SHP77 (cell line): ENCODE data around the gene CDK5R2.

Experiments
- DNase-seq, 2 experiments: peaks; one replicate each; lab custom pipeline; 2025; lab: John Stamatoyannopoulos, UW

The CDK5R2 gene

GRCh38 chr2:219002395-219003266 lies 43.2 kb downstream of the CDK5R2 start:
- DNase-seq, result peak; percentile 80 to 90

DNA sequence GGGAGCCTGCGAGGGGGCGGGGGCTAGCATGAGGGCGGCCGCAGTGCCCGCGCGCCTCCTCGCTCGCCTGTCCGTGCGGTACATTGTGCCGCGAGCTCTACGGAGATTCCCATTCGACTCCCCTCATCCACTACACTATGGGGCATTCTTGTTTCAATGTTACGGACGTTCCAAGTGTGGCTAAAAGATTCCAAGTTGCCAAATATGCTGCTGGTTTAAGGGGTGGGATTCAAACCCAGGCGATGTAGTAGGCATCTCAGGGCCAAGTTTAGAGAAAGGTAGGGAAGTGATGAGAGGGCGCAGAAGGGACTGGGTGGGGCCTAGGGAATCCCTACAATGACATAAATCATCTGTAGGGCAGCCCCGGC lies 43.8 kb downstream of the CDK5R2 start:
- DNase-seq, result peak in 1 of 2 experiments; percentile 49

GRCh38 chr2:219003979-219004378 lies 44.5 kb downstream of the CDK5R2 start:
- DNase-seq, result no peak

- no peak for DNase-seq
Measured at GRCh38 chr2:219009294-219009693, 49.8 kb downstream of the CDK5R2 start.

GRCh38 chr2:219010162-219010756 lies 50.8 kb downstream of the CDK5R2 start:
- peak; percentile 39 to 67 for DNase-seq

GRCh38 chr2:219010873-219011272 lies 51.4 kb downstream of the CDK5R2 start:
- DNase-seq, result no peak
